Sciatic nerve (tissue), 2 donors: ENCODE data around the gene BBC3. TPM values are rescaled to one million over a fixed set of nuclear protein-coding genes. Genes with fewer than 3 reads are reported as not detected.
"Not testable (repeated sequence)": the region's sequence is repeated elsewhere in the genome, so short reads cannot be mapped to it uniquely, and the experiment has no call there.

ENCODE experiments used
- ATAC-seq: fragments of 200-7000 bp; cut with Tn5 transposase; one replicate; pipeline ENCODE4 v1.9.1; 2020; ENCODE audit warnings: mild to moderate bottlenecking, moderate library complexity
- DNase-seq: peaks from one replicate; pipeline ENCODE4 v3.0.0-alpha.2; 2020; ENCODE audit warnings: low spot score
- intact Hi-C: fragments of 100-400 bp; cut with DNase I; formaldehyde crosslinking; loops from one replicate; pipeline ENCODE4 v1.14.2; 2022
- total RNA-seq: library from RNA; stranded (reverse); fragmentation: NEBNext Ultra II Directional; extraction: Animal tissue kit (Norgen Biotek cat#: 25700); gene quantifications from one replicate; pipeline ENCODE4 v1.2.1, GENCODE V29; 2021
- donor health status: DM: no; HTN: no; CAD: no.
- donor health status: DM: no; HTN: no; CAD: no.

BBC3 gene
- total RNA-seq = 5.4 TPM

- intact Hi-C loops = no loop called here
- no peak for ATAC-seq
- DNase-seq = no peak
Measured at GRCh38 chr19:47230921-47231214, at the start of gene BBC3. Gene BBC3 (minus strand): TSS chr19:47231199. CDS start chr19:47228431, 2,768 bp downstream.

GRCh38 chr19:47280183-47280797 is 49.3 kb upstream of the BBC3 start:
- intact Hi-C loops = no loop called here
- ATAC-seq (no peak), DNase-seq (no peak)

- ATAC-seq, intact Hi-C loops, DNase-seq: not testable (repeated sequence)
Measured at GRCh38 chr19:47276513-47276912, 45.5 kb upstream of the BBC3 start.

GRCh38 chr19:47275791-47276461 is 44.9 kb upstream of the BBC3 start:
- DNase-seq (no peak), ATAC-seq (no peak)
- intact Hi-C loops = no loop called here

- DNase-seq (peak; percentile 78), ATAC-seq (no peak)
- intact Hi-C loops = no loop called here
Measured at GRCh38 chr19:47274891-47275761, 44.1 kb upstream of the BBC3 start.

- ATAC-seq (peak; percentile 91), DNase-seq (peak; percentile 100)
- intact Hi-C loops = no loop called here
Measured at GRCh38 chr19:47274071-47274890, 43.3 kb upstream of the BBC3 start, which contains the start of gene INAFM1. Gene INAFM1 (plus strand): TSS chr19:47274885. CDS start chr19:47274920, 35 bp downstream.

GRCh38 chr19:47273313-47274070 is 42.5 kb upstream of the BBC3 start:
- intact Hi-C loops = no loop called here
- DNase-seq (peak; percentile 96), ATAC-seq (peak; percentile 91)

- ATAC-seq (no peak), DNase-seq (peak; percentile 79)
- intact Hi-C loops = no loop called here
Measured at GRCh38 chr19:47272448-47273312, 41.7 kb upstream of the BBC3 start.

- DNase-seq (no peak), ATAC-seq (no peak)
- intact Hi-C loops = no loop called here
Measured at GRCh38 chr19:47271949-47272348, 41.0 kb upstream of the BBC3 start.

- no peak for ATAC-seq
- intact Hi-C loops = no loop called here
- DNase-seq = no peak
Measured at GRCh38 chr19:47270408-47270807, 39.4 kb upstream of the BBC3 start.

GRCh38 chr19:47269596-47269995 is 38.6 kb upstream of the BBC3 start:
- ATAC-seq = no peak
- intact Hi-C loops = no loop called here
- no peak for DNase-seq

GRCh38 chr19:47268028-47268427 is 37.0 kb upstream of the BBC3 start:
- ATAC-seq (no peak), DNase-seq (no peak)
- intact Hi-C loops = no loop called here

GRCh38 chr19:47267350-47267759 is 36.4 kb upstream of the BBC3 start:
- DNase-seq (no peak), ATAC-seq (no peak)
- intact Hi-C loops = no loop called here

GRCh38 chr19:47266401-47266941 is 35.5 kb upstream of the BBC3 start:
- ATAC-seq (no peak), DNase-seq (no peak)

GRCh38 chr19:47264629-47265028 is 33.6 kb upstream of the BBC3 start:
- DNase-seq (no peak), ATAC-seq (no peak)
- intact Hi-C loops = no loop called here

More at GRCh38 chr19:47266401-47266941, 35.5 kb upstream of the BBC3 start:
- intact Hi-C loops = no loop called here

GRCh38 chr19:47261946-47262793 is 31.2 kb upstream of the BBC3 start:
- ATAC-seq, DNase-seq, intact Hi-C loops: not testable (repeated sequence)
